OCI-LY1 (cell line): ENCODE measurements around the gene ULK4.

Source experiments
- H2AFZ ChIP-seq: fragments of 200-600 bp; sonication (generic), shearing (Covaris generic); 2 replicates; pipeline ENCODE4 v1.6.0; 2014; ENCODE audit warnings: antibody characterized with exemption, mild to moderate bottlenecking, low read length
- H3F3A ChIP-seq: fragments of 200-600 bp; sonication (generic), shearing (Covaris generic); 2 replicates; pipeline ENCODE4 v1.6.0; 2014; ENCODE audit warnings: mild to moderate bottlenecking, antibody characterized with exemption, low read length, moderate library complexity; ENCODE audit not compliant: insufficient read depth
- H3K27ac ChIP-seq: fragments of 200-600 bp; sonication (generic); 2 replicates; pipeline ENCODE4 v1.5.1; 2014; ENCODE audit warnings: low read length, mixed run types, mild to moderate bottlenecking, low read depth; ENCODE audit not compliant: poor library complexity, severe bottlenecking
- H3K27me3 ChIP-seq: fragments of 200-600 bp; sonication (generic); 2 replicates; pipeline ENCODE4 v1.6.0; 2014; ENCODE audit warnings: antibody characterized with exemption, mild to moderate bottlenecking, low read length, moderate library complexity; ENCODE audit not compliant: insufficient read depth
- H3K36me3 ChIP-seq: fragments of 200-600 bp; sonication (generic); 2 replicates; pipeline ENCODE4 v1.6.1; 2014; ENCODE audit warnings: mild to moderate bottlenecking, antibody characterized with exemption, low read length, moderate library complexity, mixed read lengths; ENCODE audit not compliant: insufficient read depth
- H3K4me1 ChIP-seq: fragments of 200-600 bp; sonication (generic); 2 replicates; pipeline ENCODE4 v1.5.1; 2014; ENCODE audit warnings: mild to moderate bottlenecking, low read length, moderate library complexity; ENCODE audit not compliant: insufficient read depth, severe bottlenecking
- H3K4me2 ChIP-seq: fragments of 200-600 bp; sonication (generic), shearing (Covaris generic); 2 replicates; pipeline ENCODE4 v1.6.1; 2014; ENCODE audit warnings: low read length
- H3K4me3 ChIP-seq: fragments of 200-600 bp; sonication (generic); 2 replicates; pipeline ENCODE4 v1.5.1; 2014; ENCODE audit warnings: low read length, low read depth, mild to moderate bottlenecking, mixed read lengths; ENCODE audit not compliant: poor library complexity, severe bottlenecking
- H3K79me2 ChIP-seq: fragments of 200-600 bp; shearing (Covaris generic); 2 replicates; pipeline ENCODE4 v1.6.1; 2016; ENCODE audit warnings: mixed run types, low read length, mixed read lengths; ENCODE audit not compliant: insufficient read depth
- H3K9ac ChIP-seq: fragments of 200-600 bp; sonication (generic), shearing (Covaris generic); 2 replicates; pipeline ENCODE4 v1.6.1; 2014; ENCODE audit warnings: mild to moderate bottlenecking, low read length, mixed read lengths
- H3K9me2 ChIP-seq: fragments of 200-600 bp; sonication (generic), shearing (Covaris generic); 2 replicates; pipeline ENCODE4 v1.6.1; 2014; ENCODE audit warnings: low read depth, mild to moderate bottlenecking, low read length, mixed read lengths
- H3K9me3 ChIP-seq: fragments of 200-600 bp; shearing (Covaris generic); 2 replicates; pipeline ENCODE4 v1.6.1; 2014; ENCODE audit warnings: low read length, mixed read lengths
- H4K20me1 ChIP-seq: fragments of 200-600 bp; sonication (generic), shearing (Covaris generic); 2 replicates; pipeline ENCODE4 v1.6.0; 2016; ENCODE audit warnings: mild to moderate bottlenecking, low read length; ENCODE audit not compliant: insufficient read depth
- CTCF ChIP-seq: fragments of 200-600 bp; sonication (generic), shearing (Covaris generic); IDR thresholded peaks from 2 replicates; pipeline ENCODE4 v1.5.1; 2017; ENCODE audit warnings: mild to moderate bottlenecking, antibody characterized with exemption, low read length, moderate library complexity, mixed read lengths
- EZH2 ChIP-seq: fragments of 200-600 bp; sonication (generic), shearing (Covaris generic); IDR thresholded peaks from 2 replicates; pipeline ENCODE4 v1.8.0; 2017; ENCODE audit warnings: borderline replicate concordance, mixed run types, mild to moderate bottlenecking, antibody characterized with exemption, low read length, moderate library complexity, mixed read lengths

Gene ULK4

GRCh38 chr3:41668379-41668778 is 293.5 kb downstream of the ULK4 start:
- Histone ChIP-seq H3F3A (no peaks in the 10 kb centered on the region), H3K4me1 (no peaks in the 10 kb centered on the region), H4K20me1 (no peaks in the 10 kb centered on the region), H3K9me3 (peaks cover 6% of the 10 kb centered on the region; the same call in 1 of the 2 replicates), H3K4me2 (no peak overlapping the region), H2AFZ (no peak overlapping the region), H3K9me2 (no peaks in the 10 kb centered on the region), H3K9ac (no peak overlapping the region), H3K4me3 (no peak overlapping the region), H3K27ac (no peak overlapping the region), H3K79me2 (no peaks in the 10 kb centered on the region), H3K36me3 (no peaks in the 10 kb centered on the region), H3K27me3 (no peaks in the 10 kb centered on the region)
- TF ChIP-seq CTCF, result no peak
- TF ChIP-seq EZH2, result no peak

GRCh38 chr3:41662288-41662687 is 299.6 kb downstream of the ULK4 start:
- Histone ChIP-seq H3K36me3 (no peaks in the 10 kb centered on the region), H3K9me2 (no peaks in the 10 kb centered on the region), H3K9me3 (peaks cover 6% of the 10 kb centered on the region; the same call in 1 of the 2 replicates), H4K20me1 (no peaks in the 10 kb centered on the region), H3K27ac (no peak overlapping the region), H3K9ac (no peak overlapping the region), H3K27me3 (no peaks in the 10 kb centered on the region), H3K4me1 (no peaks in the 10 kb centered on the region), H3K4me3 (no peak overlapping the region), H3K4me2 (no peak overlapping the region), H3K79me2 (no peaks in the 10 kb centered on the region), H3F3A (no peaks in the 10 kb centered on the region), H2AFZ (no peak overlapping the region)
- no peak for TF ChIP-seq EZH2
- TF ChIP-seq CTCF, result no peak

- H3K79me2 ChIP-seq, result no peaks in the 10 kb centered on the region
- H3K9ac ChIP-seq, result no peak overlapping the region
- peaks cover 6% of the 10 kb centered on the region; the same call in 1 of the 2 replicates for H3K9me3 ChIP-seq
- no peak overlapping the region for H2AFZ ChIP-seq
- TF ChIP-seq EZH2 (no peak), CTCF (no peak)
- no peak overlapping the region for H3K4me2 ChIP-seq
- no peaks in the 10 kb centered on the region for H3K27me3 ChIP-seq
- no peaks in the 10 kb centered on the region for H3K36me3 ChIP-seq
- H3K4me1 ChIP-seq, result no peaks in the 10 kb centered on the region
- H3K9me2 ChIP-seq, result no peaks in the 10 kb centered on the region
- no peaks in the 10 kb centered on the region for H3F3A ChIP-seq
- H3K27ac ChIP-seq, result no peak overlapping the region
- H3K4me3 ChIP-seq, result no peak overlapping the region
- no peaks in the 10 kb centered on the region for H4K20me1 ChIP-seq
Observed at GRCh38 chr3:41661796-41662195, 300.1 kb downstream of the ULK4 start.
